K562 (cell line): ENCODE data around the gene OXNAD1. TPM values are rescaled to one million over a fixed set of nuclear protein-coding genes. Genes with fewer than 3 reads are reported as not detected.

Experiments used
- ATAC-seq: fragments of 200-7000 bp; cut with Tn5 transposase; 3 replicates; pipeline ENCODE4 v1.9.1; 2020; ENCODE audit warnings: moderate library complexity
- BruUV-seq: library from RNA; stranded (reverse); fragments of 400-500 nt; replicated peaks from 2 replicates; lab custom pipeline; 2021; lab: Mats Ljungman, UMichigan
- CTCF ChIA-PET: fragments of 300-600 bp; formaldehyde crosslinking; extraction: SDS; loops from one replicate; lab custom pipeline; 2021; ENCODE audit warnings: low intra/inter-chr PET ratio; lab: Yijun Ruan, JAX
- POLR2A ChIA-PET: fragments of 300-600, 350-650 bp; sonication (Branson Sonifier 250); formaldehyde crosslinking; extraction: SDS; loops from one replicate; lab custom pipeline; 2021; ENCODE audit warnings: antibody characterized with exemption, inconsistent platforms; lab: Yijun Ruan, JAX
- DNase-seq, 4 experiments: peaks; one replicate each; pipeline versions ENCODE4 v3.0.0 to v3.0.0-alpha.2; 2011 to 2018; ENCODE audit warnings: low spot score in 3 of 4, mixed read lengths in 3 of 4; ENCODE audit errors: extremely low read depth in 1 of 4
- FAIRE-seq: peaks from 2 replicates; lab custom pipeline; 2011; peaks lifted over from hg19 to GRCh38; lab: Jason Lieb, UNC
- H2AFZ ChIP-seq: 2 replicates; pipeline ENCODE4 v1.6.0; 2011; ENCODE audit warnings: low read depth, low read length, control low read depth, inconsistent platforms
- H3K27ac ChIP-seq: fragments of 200-600 bp; 3 replicates; pipeline ENCODE4 v1.8.0; 2011; ENCODE audit warnings: low read depth, mild to moderate bottlenecking, control low read depth, inconsistent platforms, low read length, moderate library complexity, mixed read lengths; ENCODE audit errors: extremely low read depth
- H3K27me3 ChIP-seq, 2 experiments: fragments of 300-600 bp in 1 of 2; 2 replicates in 1 of 2; 3 replicates in 1 of 2; pipeline versions ENCODE4 v1.6.0 to v1.8.0; 2011; ENCODE audit warnings: inconsistent platforms in 2 of 2, low read length in 2 of 2, mild to moderate bottlenecking in 1 of 2, mixed read lengths in 1 of 2, moderate library complexity in 1 of 2; ENCODE audit not compliant: control insufficient read depth in 2 of 2, insufficient read depth in 2 of 2
- H3K36me3 ChIP-seq: fragments of 300-600 bp; 3 replicates; pipeline ENCODE4 v1.8.0; 2011; ENCODE audit warnings: mild to moderate bottlenecking, low read length, inconsistent platforms; ENCODE audit not compliant: control insufficient read depth, insufficient read depth
- H3K4me1 ChIP-seq, 2 experiments: fragments of 200-600 bp in 1 of 2; replicated peaks in 1 of 2; 2 replicates in 1 of 2; 3 replicates in 1 of 2; pipeline versions ENCODE4 v1.5.1 to v1.8.0; 2011; ENCODE audit warnings: inconsistent platforms in 2 of 2, low read length in 2 of 2, mild to moderate bottlenecking in 1 of 2, mixed read lengths in 1 of 2, moderate library complexity in 1 of 2; ENCODE audit not compliant: control insufficient read depth in 2 of 2, insufficient read depth in 2 of 2
- H3K4me2 ChIP-seq: 2 replicates; pipeline ENCODE4 v1.6.1; 2011; ENCODE audit warnings: low read length, control low read depth, inconsistent platforms, mixed read lengths; ENCODE audit not compliant: insufficient read depth
- H3K4me3 ChIP-seq: fragments of 200-600 bp; sonication (generic), shearing (Covaris generic); 2 replicates; pipeline ENCODE4 v1.5.1; 2016; ENCODE audit warnings: control low read depth, inconsistent platforms
- H3K79me2 ChIP-seq: fragments of 200-600 bp; 3 replicates; pipeline ENCODE4 v1.8.0; 2011; ENCODE audit warnings: low read length, inconsistent platforms; ENCODE audit not compliant: control insufficient read depth, insufficient read depth
- H3K9ac ChIP-seq, 2 experiments: 2 replicates each; pipeline versions ENCODE4 v1.6.0 to v1.6.1; 2011; ENCODE audit warnings: low read depth in 2 of 2, low read length in 2 of 2, control low read depth in 1 of 2, inconsistent platforms in 1 of 2, mild to moderate bottlenecking in 1 of 2, mixed read lengths in 1 of 2; ENCODE audit not compliant: insufficient read depth in 1 of 2
- H3K9me1 ChIP-seq: one replicate; pipeline ENCODE4 v1.6.0; 2011; ENCODE audit warnings: inconsistent platforms, mild to moderate bottlenecking, low read length, moderate library complexity; ENCODE audit not compliant: control insufficient read depth, insufficient read depth
- H3K9me3 ChIP-seq: replicated peaks from 2 replicates; pipeline ENCODE4 v1.5.1; 2011; ENCODE audit warnings: low read depth, low read length, inconsistent platforms; ENCODE audit not compliant: control insufficient read depth, insufficient read depth
- H4K20me1 ChIP-seq: replicated peaks from 2 replicates; pipeline ENCODE4 v1.6.1; 2011; ENCODE audit warnings: low read length, inconsistent platforms, mixed read lengths; ENCODE audit not compliant: control insufficient read depth, insufficient read depth
- CREBBP ChIP-seq: IDR thresholded peaks from one replicate; pipeline ENCODE4 v1.6.1; 2012; ENCODE audit warnings: low read depth, mild to moderate bottlenecking, control low read depth, inconsistent platforms, low read length
- CTBP1 ChIP-seq: fragments of 450-650 bp; IDR thresholded peaks from 2 replicates; pipeline ENCODE4 v1.6.1; 2016; ENCODE audit warnings: borderline replicate concordance
- FOXO4 ChIP-seq: fragments of 450-650 bp; formaldehyde crosslinking; IDR thresholded peaks from 2 replicates; pipeline ENCODE4 v1.4.0; 2020; ENCODE audit warnings: mild to moderate bottlenecking, moderate library complexity
- JUN ChIP-seq, 2 experiments: sonication (generic) in 1 of 2; formaldehyde crosslinking in 1 of 2; IDR thresholded peaks; 2 replicates each; pipeline versions ENCODE4 v1.6.1 to v1.8.0; 2012 to 2022; ENCODE audit warnings: borderline replicate concordance in 2 of 2, mild to moderate bottlenecking in 2 of 2, improper control_type of control experiment in 1 of 2, low read depth in 1 of 2, low read length in 1 of 2, missing genetic modification reagents in 1 of 2
- PHTF2 ChIP-seq: fragments of 250-450 bp; sonication (Bioruptor Pico); IDR thresholded peaks from 2 replicates; pipeline ENCODE4 v1.5.0; 2021; ENCODE audit warnings: mild to moderate bottlenecking
- POLR2A ChIP-seq: fragments of 450-650 bp; conservative IDR thresholded peaks from 2 replicates; pipeline ENCODE4 v1.6.1; 2016
- ZNF740 ChIP-seq, 3 experiments: fragments of 200-800 bp in 1 of 3; sonication (Bioruptor generic) in 1 of 3; sonication (generic) in 1 of 3; formaldehyde crosslinking in 1 of 3; IDR thresholded peaks; 2 replicates each; pipeline versions ENCODE4 v1.6.1 to v1.8.0; 2016 to 2022; ENCODE audit warnings: mild to moderate bottlenecking in 2 of 3, missing compliant biosample characterization in 2 of 3, missing genetic modification characterization in 2 of 3, missing genetic modification reagents in 1 of 3
- WGBS: fragments of 100-300 bp; shearing (Covaris generic); methylation state at CpG from one replicate; pipeline ENCODE4 v1.1.6; 2016; ENCODE audit warnings: low coverage, mixed read lengths; ENCODE audit not compliant: insufficient coverage; ENCODE audit errors: missing lambda C conversion rate; 5-methylcytosine and 5-hydroxymethylcytosine counted together
- in situ Hi-C: fragments of 300-500 bp; cut with MboI; formaldehyde crosslinking; loops from 4 replicates; pipeline ENCODE4 v1.15.0; 2018; ENCODE audit warnings: inconsistent platforms, mixed read lengths
- intact Hi-C: fragments of 100-400 bp; cut with micrococcal nuclease; formaldehyde crosslinking; loops from 2 replicates; pipeline ENCODE4 v1.14.2; 2022
- polyA plus RNA-seq, 8 experiments: library from polyadenylated mRNA; depleted of rRNA in 4 of 8; stranded (reverse) in 5 of 8; unstranded in 3 of 8; fragments of >200 nt; fragmentation: Nextera tagmentation in 2 of 8; fragmentation: Illumina TruSeq in 1 of 8; extraction: Ambion mirVana in 2 of 8; extraction: Trizol in 1 of 8; gene quantifications; 2 replicates each; pipeline versions ENCODE4 v1.2.1 to v1.2.3, GENCODE V29; 2011 to 2014; ENCODE audit warnings: inconsistent platforms in 1 of 8, missing spikeins in 1 of 8
- total RNA-seq, 7 experiments: library from RNA; depleted of rRNA in 6 of 7; stranded (reverse); fragments of >200 nt in 6 of 7; fragmentation: Illumina TruSeq in 2 of 7; extraction: Trizol in 2 of 7; gene quantifications; 2 replicates each; pipeline versions ENCODE4 v1.2.1 to v1.2.3, GENCODE V29; 2011 to 2021; ENCODE audit warnings: low replicate concordance in 1 of 7
- TF ChIP-seq, protein P1 (sequence below): sonication (generic); formaldehyde crosslinking; IDR thresholded peaks from 2 replicates; pipeline ENCODE4 v1.8.1; 2023; ENCODE audit warnings: missing genetic modification reagents, mild to moderate bottlenecking, borderline replicate concordance

The OXNAD1 gene
- total and polyA plus RNA-seq, 9 of the 15 experiments (the other 6 are each of a cell fraction or from before 2014, with no cell fraction given), result 12.8 to 44.4 (median 41.1) TPM

- in situ Hi-C loops (no loop called here), intact Hi-C loops (no loop called here)
- no peak overlapping the region for H3K4me2 ChIP-seq
- H3K9me1 ChIP-seq, result no peaks in the 10 kb centered on the region
- no peak for ATAC-seq
- H3K9ac ChIP-seq, result no peak overlapping the region
- H3K79me2 ChIP-seq, result no peaks in the 10 kb centered on the region
- H3K4me3 ChIP-seq, result no peak overlapping the region
- ChIA-PET CTCF (no interaction called here), POLR2A (no interaction called here)
- no peak overlapping the region for H2AFZ ChIP-seq
- H4K20me1 ChIP-seq, result no peaks in the 10 kb centered on the region
- DNase-seq, result no peak
- H3K36me3 ChIP-seq, result no peaks in the 10 kb centered on the region
- H3K4me1 ChIP-seq, result no peaks in the 10 kb centered on the region
- 0% methylated on average over 3 of the region's 3 CpGs for WGBS
- TF ChIP-seq POLR2A (no peak), CTBP1 (no peak), ZNF740 (CRISPR knock-in tag; IDR thresholded peaks at IDR 0.05) (no peak), ZNF740 (tag; IDR thresholded peaks at IDR 0.05) (no peak), CREBBP (no peak), PHTF2 (no peak), JUN (IDR thresholded peaks at IDR 0.05; ENCODE audit: borderline replicate concordance, low read depth, low read length) (no peak), JUN (CRISPR knock-in tag; IDR thresholded peaks at IDR 0.05; ENCODE audit: borderline replicate concordance) (no peak), FOXO4 (CRISPR knock-in tag) (no peak)
- TF ChIP-seq, protein P1, sequence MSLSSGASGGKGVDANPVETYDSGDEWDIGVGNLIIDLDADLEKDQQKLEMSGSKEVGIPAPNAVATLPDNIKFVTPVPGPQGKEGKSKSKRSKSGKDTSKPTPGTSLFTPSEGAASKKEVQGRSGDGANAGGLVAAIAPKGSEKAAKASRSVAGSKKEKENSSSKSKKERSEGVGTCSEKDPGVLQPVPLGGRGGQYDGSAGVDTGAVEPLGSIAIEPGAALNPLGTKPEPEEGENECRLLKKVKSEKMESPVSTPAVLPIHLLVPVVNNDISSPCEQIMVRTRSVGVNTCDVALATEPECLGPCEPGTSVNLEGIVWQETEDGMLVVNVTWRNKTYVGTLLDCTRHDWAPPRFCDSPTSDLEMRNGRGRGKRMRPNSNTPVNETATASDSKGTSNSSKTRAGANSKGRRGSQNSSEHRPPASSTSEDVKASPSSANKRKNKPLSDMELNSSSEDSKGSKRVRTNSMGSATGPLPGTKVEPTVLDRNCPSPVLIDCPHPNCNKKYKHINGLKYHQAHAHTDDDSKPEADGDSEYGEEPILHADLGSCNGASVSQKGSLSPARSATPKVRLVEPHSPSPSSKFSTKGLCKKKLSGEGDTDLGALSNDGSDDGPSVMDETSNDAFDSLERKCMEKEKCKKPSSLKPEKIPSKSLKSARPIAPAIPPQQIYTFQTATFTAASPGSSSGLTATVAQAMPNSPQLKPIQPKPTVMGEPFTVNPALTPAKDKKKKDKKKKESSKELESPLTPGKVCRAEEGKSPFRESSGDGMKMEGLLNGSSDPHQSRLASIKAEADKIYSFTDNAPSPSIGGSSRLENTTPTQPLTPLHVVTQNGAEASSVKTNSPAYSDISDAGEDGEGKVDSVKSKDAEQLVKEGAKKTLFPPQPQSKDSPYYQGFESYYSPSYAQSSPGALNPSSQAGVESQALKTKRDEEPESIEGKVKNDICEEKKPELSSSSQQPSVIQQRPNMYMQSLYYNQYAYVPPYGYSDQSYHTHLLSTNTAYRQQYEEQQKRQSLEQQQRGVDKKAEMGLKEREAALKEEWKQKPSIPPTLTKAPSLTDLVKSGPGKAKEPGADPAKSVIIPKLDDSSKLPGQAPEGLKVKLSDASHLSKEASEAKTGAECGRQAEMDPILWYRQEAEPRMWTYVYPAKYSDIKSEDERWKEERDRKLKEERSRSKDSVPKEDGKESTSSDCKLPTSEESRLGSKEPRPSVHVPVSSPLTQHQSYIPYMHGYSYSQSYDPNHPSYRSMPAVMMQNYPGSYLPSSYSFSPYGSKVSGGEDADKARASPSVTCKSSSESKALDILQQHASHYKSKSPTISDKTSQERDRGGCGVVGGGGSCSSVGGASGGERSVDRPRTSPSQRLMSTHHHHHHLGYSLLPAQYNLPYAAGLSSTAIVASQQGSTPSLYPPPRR (CRISPR knock-in tag), result no peak
- H3K9me3 ChIP-seq, result no peaks in the 10 kb centered on the region
- no peak for FAIRE-seq
- no TSS peak for BruUV-seq
- no peak overlapping the region for H3K27ac ChIP-seq
- peaks cover 2 to 28% of the 10 kb centered on the region in 2 experiments for H3K27me3 ChIP-seq
Measured at GRCh38 chr3:16219777-16220176, 45.2 kb upstream of the OXNAD1 start.
